Measurements from ENCODE around the gene NRP1.

The NRP1 gene

GRCh38 chr10:33187427-33187999, 147.0 kb downstream of the NRP1 start:
- no peak for DNase-seq (ENCODE audit: low read depth, low spot score)

DNA sequence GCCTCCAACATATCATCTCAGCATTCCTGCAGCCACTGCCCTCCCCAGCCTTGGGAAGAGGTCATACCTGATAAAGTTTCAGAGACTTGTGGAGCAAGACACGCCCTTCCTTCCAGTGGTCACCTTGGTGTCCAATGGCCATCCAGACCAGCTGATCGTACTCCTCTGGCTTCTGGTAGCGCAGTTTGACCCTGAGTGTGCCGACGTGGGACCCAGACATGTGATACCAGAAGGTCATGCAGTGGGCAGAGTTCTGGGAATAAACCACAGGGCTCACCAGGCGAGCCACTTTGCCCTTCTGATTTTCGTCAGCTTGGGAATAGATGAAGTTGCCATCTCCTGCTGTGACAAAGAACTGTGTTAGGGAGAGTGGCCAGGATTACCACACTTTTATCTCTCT, 148.3 kb downstream of the NRP1 start:
- DNase-seq (ENCODE audit: low read depth, low spot score) = no peak

GRCh38 chr10:33183655-33184054, 150.8 kb downstream of the NRP1 start:
- DNase-seq (ENCODE audit: low read depth, low spot score) = no peak

DNA sequence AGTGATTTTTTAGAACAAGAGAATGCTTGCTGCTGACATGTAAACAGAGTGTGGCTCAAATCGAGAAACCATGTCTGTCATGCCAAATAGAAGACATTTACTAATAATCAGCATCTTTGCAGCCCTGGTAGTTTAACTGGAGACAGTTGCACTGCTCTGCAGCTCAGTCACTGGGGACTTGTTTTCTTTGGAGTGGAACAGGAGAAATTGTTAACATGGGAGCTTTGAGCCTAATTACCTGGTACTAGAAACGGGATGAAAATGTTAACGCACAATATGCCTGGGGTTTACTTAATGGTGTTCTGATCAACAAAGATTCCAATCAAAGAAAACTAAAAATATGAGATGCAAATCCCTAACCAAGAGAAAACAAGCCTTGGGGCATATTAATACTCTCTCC, 153.5 kb downstream of the NRP1 start:
- DNase-seq (ENCODE audit: low read depth, low spot score) = no peak

DNA sequence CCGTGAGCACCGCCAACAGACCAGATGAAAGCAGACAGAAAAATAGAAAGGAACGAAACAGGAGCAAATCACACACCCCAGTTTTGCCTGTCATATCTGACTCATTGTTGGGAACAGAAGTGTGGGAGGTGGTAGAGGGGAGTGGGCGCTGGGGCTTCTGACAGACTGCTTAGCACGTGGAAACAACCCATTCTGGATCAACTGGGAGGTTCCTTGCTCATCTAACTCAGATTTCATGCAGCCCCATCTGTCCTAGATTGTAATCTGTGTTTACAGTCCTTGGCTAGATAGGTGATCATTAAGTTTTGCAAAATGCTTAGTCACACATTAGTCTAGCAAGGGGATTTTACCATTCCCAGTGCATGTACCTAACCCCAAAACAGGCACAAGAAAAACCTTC, 154.1 kb downstream of the NRP1 start:
- no peak for DNase-seq (ENCODE audit: low read depth, low spot score)

GRCh38 chr10:33179067-33179466, 155.4 kb downstream of the NRP1 start:
- DNase-seq (ENCODE audit: low read depth, low spot score) = no peak

DNA sequence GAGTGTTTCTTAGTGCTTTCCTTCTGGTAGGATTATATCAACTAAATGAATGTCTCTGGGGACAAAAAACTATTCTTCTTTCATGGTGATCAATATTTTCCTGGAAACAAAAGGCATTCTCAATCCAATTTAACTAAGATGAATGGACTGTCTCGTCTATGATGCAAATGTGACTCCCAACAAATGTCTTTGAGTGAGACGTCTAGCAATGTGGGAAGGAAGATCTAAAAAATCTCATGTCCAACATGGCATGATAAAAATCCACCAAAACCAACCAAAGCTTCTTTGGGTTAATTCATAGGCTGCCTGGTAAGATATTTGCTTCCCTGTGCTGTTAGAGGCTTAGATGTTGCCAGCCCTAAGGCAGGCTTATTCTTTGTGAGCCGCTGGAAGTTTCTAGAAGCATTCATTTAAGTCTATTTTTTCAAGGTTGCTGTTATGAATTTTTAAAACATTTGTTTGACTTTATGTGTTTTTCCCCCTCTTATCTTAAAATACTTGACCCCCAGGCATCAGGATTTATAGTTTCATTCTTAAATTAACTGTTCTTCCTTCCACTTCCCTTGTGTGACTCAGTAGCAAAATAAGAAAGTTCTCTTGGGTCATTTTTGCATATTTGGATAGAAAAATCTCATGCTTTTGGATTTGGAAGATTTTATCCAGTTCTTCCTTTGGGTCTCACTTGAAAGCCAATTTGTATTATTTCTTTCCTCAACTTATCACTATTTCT, 156.3 kb downstream of the NRP1 start:
- no peak for DNase-seq (ENCODE audit: low read depth, low spot score)

GRCh38 chr10:33176688-33177087, 157.8 kb downstream of the NRP1 start:
- DNase-seq (ENCODE audit: low read depth, low spot score) = no peak

- DNase-seq (ENCODE audit: low read depth, low spot score) = no peak
Measured at GRCh38 chr10:33174674-33175434, 159.6 kb downstream of the NRP1 start.

GRCh38 chr10:33165911-33166310, 168.6 kb downstream of the NRP1 start:
- DNase-seq (ENCODE audit: low read depth, low spot score) = peak; percentile 46

GRCh38 chr10:33164060-33164709, 170.3 kb downstream of the NRP1 start:
- peak; percentile 59 for DNase-seq (ENCODE audit: low read depth, low spot score)

DNA sequence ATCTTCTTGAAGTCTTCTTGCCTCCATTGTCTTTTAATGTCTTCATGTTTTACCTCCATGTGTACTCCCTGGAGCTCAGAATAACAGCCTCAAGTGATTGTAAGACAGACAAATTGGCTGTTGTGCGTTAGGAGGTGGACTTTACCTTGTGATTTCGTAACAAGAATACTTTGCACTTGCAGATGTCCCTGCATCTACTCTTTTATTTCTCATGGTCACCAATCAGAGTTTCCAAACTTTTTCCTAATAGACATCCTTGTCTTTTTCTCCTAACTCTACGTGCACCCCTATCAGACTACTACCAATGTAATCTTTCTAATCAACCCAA, 172.3 kb downstream of the NRP1 start:
- DNase-seq (ENCODE audit: low read depth, low spot score) = no peak

DNA sequence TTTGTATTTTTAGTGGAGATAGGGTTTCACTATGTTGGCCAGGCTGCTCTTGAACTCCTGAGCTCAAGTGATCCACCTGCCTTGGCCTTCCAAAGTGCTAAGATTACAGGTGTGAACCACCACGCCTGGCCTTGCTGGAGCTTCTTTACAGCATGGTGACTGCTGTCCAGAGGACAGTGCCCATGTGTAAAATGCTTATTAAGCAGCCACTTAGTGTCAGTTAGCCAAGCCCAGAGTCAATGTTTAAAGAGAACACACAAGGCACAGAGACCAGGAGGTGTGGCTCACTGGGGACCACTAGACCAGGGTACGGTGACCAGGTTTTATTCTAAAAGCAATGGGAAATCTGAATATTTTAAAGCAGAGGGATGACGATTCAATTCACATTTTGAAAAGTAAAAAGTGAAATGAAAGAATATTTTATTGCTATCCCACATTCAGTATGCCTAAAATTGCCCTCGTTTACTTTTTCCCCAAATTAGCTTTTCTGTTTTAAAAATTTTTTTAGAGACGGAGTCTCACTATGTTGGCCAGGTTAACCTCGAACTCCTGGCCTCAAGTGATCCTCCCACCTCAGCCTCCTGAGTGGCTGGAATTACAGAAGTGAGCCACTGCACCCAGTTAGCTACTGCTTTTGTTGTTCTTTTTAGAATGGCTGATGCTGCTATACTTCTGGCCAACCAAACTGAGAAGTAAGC, 172.8 kb downstream of the NRP1 start:
- DNase-seq (ENCODE audit: low read depth, low spot score) = no peak

DNA sequence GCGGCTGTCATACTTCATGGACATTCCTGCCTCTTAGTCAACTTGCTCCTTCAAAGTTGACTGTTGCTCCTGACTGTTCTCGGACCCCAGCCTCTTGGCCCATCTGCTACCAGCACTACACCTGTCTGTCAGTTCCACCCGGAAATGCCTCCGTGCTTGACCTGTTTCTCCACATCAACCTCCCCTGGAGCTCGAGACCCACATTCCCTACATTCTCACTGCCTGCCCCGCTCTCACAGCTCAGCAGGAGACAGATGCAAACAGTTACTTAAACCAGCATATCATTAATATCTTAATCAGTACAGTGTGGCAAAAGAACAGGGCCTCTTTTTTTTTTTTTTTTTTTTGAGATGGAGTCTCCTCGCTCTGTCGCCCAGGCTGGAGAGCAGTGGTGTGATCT, 174.3 kb downstream of the NRP1 start:
- peak; percentile 60 for DNase-seq (ENCODE audit: low read depth, low spot score)

DNA sequence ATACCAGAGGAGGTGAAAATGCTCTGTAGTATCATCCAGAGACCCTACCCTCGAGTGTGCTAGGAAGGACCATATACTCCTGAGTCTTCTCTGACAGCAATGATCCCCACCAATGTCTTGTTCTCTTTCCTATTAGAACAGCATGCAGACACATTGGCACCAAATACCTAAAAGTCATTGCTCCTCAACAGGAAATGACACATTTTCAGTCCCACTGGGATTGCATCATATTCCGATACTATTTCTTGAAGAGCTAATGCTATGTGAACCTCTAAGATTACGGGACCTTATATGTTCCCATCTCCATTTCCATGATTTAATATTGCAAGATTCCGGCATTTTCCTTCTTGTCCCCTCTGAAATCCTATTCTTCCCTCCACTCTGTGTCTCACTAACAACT, 177.4 kb downstream of the NRP1 start:
- DNase-seq (ENCODE audit: low read depth, low spot score) = no peak

DNA sequence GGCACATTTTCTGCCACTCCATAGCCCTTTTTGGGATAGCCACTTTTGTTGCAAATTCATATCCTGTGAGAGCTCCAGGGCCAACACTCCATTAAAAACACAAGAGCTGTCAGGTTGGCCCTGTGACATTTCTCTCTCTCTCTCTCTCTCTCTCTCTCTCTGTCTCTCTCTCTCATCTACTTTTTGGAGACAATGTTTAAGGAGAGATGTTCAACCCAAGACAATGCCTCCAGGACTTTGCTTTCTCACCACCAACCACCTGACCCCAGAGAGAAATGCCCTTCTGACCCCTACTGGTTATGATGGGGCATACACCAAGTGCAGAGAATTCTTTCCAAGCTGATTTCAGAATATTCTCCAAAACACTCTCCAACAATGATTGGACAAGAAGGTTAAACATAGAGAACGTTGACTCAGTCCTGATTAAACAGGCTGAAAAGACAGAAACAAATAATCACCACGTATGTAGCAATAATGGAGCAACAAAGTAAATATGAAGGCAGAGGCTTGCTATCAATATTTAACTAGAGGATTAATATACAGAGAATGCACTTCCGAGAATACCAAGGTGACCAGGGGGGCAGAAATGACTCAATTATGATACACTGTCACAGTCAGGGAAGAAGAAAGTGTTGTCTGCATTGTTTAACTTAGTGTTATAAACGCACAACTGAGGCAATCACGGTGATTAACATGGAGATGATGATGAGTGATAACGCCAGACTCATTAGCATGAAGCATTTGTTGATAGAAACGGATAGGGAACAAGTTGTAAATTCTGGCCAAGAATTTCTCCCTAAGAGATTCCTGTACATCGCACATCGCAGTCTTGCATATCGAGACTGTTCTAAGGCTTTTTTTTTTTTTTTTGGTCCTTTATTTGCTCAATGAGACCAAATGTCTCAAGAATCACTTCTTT, 178.5 kb downstream of the NRP1 start:
- DNase-seq (ENCODE audit: low read depth, low spot score) = peak; percentile 58

- DNase-seq (ENCODE audit: low read depth, low spot score) = no peak
Measured at GRCh38 chr10:33154590-33154989, 179.9 kb downstream of the NRP1 start.

GRCh38 chr10:33153968-33154327, 180.5 kb downstream of the NRP1 start:
- no peak for DNase-seq (ENCODE audit: low read depth, low spot score)

- DNase-seq (ENCODE audit: low read depth, low spot score) = no peak
Measured at GRCh38 chr10:33153251-33153967, 181.1 kb downstream of the NRP1 start.

DNA sequence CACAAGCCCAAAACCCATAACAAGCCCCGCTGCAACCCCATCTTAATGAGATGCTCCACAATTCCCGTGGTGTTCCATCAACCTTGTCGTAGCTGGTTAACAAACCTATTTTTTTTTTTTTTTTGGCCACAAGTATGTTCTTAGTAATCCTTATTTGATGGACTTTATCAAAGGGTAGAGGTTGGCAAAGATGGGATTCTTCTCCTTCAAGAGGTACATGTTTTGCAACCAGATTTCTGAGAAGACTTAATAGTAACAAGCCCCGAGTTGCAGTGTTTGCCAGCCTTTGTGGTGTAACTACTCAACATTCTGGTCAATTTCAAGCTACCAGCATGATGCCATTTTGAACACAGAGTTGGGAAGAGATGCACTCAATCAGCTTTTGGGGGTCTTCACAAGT, 181.7 kb downstream of the NRP1 start:
- DNase-seq (ENCODE audit: low read depth, low spot score) = no peak
